ENCODE measurements around the gene KIRREL3.

The KIRREL3 gene

GRCh38 chr11:126465573-126466188 lies 534.9 kb downstream of the KIRREL3 start:
- no peak for DNase-seq (ENCODE audit: low spot score)

GRCh38 chr11:126464796-126465195 lies 535.8 kb downstream of the KIRREL3 start:
- DNase-seq (ENCODE audit: low spot score), result no peak

DNA sequence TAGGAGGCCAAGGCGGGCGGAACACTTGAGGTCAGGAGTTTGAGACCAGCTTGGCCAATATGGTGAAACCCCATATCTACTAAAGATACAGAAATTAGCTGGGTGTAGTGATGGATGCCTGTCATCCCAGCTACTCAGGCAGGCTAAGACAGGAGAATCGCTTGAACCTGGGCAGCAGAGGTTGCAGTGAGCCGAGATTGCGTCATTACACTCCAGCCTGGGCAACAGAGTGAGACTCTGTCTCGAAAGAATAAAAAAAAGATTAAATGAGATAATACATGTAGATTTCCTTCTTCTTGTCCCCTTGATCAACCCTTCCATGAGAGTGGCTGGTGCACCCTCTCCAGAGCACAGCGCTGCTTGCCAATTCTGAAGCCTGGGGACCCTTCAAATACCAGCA lies 538.1 kb downstream of the KIRREL3 start:
- DNase-seq (ENCODE audit: low spot score), result no peak

DNA sequence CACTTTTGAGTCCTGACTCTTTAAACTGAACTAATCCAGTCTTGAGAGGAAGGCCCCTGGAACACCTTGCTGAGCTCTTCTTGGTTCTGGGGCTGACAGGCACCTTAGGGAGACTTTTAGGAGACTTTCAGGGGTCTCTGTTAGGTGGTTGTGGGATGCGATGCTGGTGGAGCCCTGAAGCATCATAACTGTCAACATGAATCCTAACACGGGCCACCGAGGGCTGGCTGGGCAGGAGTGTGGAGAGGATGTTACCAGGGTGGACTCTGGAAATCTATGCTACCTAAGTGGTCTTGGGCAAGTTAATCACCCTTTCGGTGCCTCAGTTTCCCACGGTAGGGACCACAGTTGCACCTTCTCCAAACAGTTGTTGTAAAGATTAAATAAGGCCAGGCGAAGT lies 538.6 kb downstream of the KIRREL3 start:
- DNase-seq (ENCODE audit: low spot score), result no peak

DNA sequence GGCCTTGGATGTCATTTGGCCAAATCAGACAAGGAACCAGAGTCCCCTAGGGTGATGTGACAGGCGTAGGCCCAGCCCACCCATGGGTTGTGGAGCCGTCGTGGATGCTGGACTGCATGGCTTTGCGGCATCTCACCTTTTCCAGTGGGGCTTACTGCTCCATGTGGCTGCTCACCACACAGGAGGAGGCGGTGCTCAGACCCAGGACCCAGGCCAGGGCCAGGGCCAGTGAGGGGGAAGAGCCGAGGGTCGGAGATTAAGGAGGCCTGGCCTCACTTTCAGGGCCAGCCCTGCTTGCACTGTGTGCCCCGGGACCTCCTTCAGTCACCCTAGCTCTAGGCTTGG lies 539.5 kb downstream of the KIRREL3 start:
- DNase-seq (ENCODE audit: low spot score), result no peak

DNA sequence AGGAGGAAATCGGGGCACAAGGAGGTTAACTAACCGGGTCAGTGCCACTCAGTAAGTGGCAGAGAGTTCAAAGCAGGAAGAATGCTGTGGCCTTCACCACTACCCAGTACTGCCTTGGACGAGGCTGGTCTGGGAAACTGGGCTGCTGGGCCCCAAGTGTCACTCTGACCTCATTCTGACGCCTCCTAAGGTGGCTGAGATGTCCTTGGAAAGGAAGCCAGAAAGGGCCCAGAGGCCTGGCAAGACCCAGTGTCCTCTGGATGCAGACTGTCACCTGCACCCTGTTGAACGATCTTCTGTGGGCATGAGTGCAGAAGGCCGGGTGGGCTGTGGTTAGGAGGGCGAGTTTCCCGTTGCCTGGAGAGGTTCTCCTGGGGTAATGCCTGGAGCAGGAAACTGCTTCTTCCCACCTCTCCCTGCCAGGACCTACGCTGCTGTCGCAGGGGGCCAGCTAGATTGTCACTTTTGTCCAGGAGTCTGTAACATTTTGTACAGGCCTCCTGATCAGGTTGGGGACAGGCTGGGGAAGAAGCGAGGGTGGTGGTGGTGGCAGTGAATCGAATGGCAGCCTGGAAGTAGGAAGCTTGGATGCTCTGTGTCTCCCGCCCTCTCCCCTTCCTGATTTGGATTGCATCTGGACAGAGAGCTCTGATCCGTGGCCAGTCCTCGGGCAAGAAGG lies 540.0 kb downstream of the KIRREL3 start:
- no peak for DNase-seq (ENCODE audit: low spot score)

DNA sequence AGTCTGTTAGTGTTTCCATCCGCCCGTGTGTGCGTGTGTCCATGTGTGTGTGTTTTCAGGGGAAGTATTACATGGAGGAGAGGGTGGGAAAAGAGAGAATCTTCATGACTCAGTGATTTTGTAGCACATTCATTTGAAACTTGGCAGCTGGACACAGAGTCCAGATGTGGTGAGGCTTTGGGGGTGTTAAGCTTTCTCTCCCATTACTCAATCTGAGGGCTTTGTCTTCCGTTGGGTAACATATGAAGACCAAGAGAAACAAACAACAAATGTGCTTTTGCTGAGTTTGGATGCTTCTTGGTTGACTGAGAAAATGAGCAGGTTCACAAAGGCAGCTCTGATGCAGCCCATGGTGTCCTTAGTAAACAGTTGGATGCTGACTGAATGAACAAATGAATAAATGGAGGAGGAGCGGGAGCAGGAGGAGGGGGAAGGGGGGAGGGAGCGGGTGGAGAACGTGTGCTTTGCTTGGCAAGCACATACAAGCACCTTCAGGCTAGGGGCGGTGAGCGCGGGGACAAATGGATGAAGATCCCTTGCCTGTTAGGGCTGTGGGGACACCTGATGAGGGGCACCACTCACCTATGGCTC lies 540.8 kb downstream of the KIRREL3 start:
- no peak for DNase-seq (ENCODE audit: low spot score)

DNA sequence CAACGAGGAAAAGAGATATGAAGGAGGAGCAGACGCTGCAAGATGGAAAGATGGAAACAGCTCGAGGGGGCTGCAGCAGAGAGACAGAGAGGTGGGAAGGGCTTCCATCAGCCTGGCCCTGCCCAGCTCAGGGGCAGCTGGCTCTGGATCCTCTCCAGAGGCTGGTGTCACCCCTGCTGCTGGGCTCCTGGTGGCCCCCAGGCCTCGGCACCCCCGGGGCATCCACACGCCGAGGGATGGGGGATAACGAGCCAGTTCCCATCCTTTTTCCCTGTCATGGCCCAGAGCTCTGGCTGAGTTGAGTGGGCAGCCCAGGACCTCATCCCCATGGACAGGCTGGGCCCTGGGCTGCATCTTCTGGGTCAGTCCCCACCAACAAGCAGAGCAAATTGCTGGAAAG lies 542.8 kb downstream of the KIRREL3 start:
- no peak for DNase-seq (ENCODE audit: low spot score)

- no peak for DNase-seq (ENCODE audit: low spot score)
Observed at GRCh38 chr11:126456783-126457542, 543.6 kb downstream of the KIRREL3 start.

GRCh38 chr11:126456089-126456488 lies 544.5 kb downstream of the KIRREL3 start:
- DNase-seq (ENCODE audit: low spot score), result no peak

DNA sequence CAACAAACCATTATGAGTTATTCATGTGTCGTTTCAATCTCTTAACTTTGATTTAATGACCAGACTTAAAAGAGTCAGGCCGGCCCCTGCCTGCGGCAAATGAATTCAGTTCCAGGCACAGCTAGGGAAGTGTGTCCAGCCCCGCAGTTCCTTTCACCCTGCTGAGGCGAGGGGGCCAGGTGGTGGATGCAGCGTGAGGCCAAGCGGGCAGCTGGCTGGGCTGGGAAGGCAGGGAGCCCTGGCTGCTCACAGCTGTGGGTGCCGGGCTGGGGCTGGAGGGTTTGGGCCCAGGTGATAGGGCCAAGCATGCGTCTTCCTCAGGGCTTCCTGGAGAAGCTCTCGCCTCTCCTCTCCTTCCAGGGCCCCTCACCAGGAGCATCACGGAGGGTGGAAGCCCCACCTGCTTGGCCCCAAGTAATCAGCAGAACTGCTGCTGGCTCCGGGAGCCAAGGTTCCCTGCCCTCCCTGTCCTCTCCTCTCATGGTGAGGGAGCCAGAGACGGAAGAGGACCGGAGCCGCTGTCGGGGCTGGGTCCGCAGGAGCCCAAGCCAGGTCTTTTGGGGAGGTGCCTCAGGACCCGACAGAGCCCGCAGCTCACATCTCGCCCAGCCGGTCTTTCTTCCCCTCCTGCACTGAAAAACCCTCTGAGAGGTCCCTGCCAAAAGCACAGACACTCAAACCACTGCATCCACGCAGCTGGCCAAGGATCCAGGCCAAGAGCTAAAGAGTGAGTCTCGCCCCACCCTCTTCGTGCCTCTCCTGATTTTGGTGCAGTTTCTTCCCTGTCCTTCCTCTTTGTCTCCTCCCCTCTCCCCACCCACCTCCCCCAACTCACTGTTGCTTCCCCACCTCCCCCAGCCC lies 548.1 kb downstream of the KIRREL3 start:
- DNase-seq (ENCODE audit: low spot score), result peak; percentile 77

DNA sequence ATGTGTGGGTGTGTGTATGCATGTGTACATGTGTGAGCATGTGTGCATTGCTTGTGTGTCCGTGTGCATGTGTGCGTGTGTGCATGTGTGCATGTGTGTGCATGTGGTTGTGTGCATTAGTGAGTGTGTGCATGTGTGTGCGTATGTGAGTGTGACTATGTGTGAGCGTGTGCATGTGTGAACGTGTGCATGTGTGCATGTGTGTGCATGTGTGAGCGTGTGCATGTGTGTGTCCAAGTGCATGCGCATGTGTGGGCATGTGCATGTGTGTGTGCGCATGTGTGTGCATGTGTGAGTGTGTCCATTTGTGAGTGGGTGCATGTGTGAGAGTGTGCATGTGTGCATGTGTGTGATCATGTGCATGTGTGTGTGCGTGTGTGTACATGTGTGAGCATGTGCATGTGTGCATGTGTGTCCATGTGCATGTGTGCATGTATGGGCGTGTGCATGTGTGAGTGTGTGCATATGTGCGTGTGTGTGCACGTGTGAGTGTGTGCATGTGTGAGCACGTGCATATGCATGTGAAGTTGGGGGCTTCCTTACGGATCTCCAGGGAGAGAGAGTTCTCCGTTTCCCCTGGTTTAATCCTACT lies 549.3 kb downstream of the KIRREL3 start:
- DNase-seq (ENCODE audit: low spot score), result no peak

- DNase-seq (ENCODE audit: low spot score), result no peak
Observed at GRCh38 chr11:126450806-126451205, 549.8 kb downstream of the KIRREL3 start.

- no peak for DNase-seq (ENCODE audit: low spot score)
Observed at GRCh38 chr11:126450198-126450597, 550.4 kb downstream of the KIRREL3 start.

DNA sequence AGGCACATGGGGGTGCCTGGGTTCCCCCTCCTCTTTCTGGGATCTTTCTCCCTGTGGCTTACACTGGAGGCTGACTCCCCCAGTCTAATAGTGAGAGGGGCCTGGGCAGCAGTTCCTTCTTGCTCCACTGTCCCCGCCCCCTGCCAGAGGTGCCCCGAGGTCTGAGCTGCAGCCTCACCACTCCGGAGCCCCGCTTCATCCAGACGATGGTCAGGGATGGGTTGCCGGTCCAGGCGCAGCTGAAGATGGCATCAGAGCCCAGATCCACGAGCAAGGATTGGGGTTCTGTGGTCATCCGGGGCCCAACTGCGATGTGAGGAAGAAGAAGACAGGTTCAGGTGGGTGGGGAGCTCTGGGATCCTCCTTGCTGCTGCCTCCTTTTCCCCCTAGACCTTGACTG lies 554.0 kb downstream of the KIRREL3 start:
- no peak for DNase-seq (ENCODE audit: low spot score)

- no peak for DNase-seq (ENCODE audit: low spot score)
Observed at GRCh38 chr11:126444072-126444471, 556.5 kb downstream of the KIRREL3 start.

- no peak for DNase-seq (ENCODE audit: low spot score)
Observed at GRCh38 chr11:126443120-126443519, 557.5 kb downstream of the KIRREL3 start.

DNA sequence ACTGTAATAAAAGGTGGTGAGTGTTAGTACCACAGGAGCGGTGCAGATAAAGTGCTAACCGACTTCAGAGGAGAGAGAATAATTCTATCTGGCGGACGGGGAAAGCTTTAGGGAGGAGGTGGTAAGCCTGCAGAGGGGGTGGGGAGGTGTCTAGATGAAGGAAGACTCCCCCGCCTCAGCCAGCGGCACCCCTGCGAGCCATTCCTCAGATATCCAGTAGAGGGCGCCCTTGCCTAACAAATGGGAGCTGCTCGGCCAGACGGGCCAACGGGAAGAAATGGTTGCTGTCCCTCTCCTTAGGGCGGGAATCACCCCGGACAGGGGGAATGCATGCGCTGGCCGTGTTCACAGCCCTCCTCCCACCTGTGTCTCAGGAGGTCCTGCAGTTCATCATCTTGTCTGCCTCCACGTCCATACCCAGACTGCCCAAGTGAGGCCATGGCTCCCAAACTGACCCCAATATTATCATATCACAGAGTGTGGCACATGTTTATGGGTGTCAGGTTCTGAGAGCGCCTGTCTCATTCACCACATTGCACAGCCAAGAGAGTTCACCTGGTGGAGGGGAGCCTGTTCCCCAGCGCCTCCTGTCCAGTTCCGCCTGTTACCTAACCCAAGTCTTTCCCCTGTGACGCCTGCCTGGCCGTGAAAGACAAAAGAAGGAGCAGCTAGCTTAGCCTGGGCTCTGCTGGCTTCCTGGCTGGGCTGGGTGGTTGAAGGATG lies 559.6 kb downstream of the KIRREL3 start:
- peak; percentile 88 for DNase-seq (ENCODE audit: low spot score)

DNA sequence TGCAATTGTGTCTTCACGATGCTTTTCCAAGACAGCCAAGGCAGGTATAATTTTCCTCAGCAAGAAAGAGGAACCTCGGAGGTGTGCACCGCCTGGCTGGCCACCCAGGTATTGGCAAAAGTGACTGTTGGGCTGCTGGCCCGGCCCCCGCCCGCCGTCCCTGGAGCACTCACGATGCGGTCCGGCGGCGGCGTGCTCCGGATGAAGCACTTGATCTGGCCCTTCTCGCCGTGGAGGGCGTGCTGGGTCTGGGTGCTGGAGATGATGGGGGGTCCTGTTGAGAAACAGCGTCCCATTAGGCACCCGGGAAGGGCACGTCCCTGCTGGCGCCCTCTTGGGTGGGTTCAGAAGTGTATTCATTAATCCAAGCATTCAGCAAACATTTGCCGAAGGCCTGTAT lies 560.3 kb downstream of the KIRREL3 start:
- DNase-seq (ENCODE audit: low spot score), result no peak

GRCh38 chr11:126438691-126439090 lies 561.9 kb downstream of the KIRREL3 start:
- no peak for DNase-seq (ENCODE audit: low spot score)

DNA sequence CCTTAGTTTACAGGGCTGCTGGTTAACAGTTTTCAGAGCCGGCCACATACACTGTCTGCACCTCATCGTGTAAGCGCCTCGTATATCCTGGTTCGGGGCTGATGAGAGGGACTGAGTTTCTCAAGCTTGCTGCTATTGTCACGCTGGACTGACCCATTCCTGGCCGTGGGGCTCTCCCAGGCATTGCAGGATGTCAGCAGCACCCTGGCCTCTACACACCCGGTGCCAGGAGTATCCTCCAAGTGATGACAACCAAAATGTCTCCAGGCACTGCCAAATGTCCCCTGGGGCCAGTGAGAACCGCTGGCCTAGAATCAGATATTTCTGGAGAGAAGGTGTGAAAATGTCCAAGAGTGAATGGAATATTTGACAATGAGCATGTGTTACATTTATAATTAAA lies 562.3 kb downstream of the KIRREL3 start:
- DNase-seq (ENCODE audit: low spot score), result no peak
